T-helper 1 cell treated with Interleukin-12 subunit alpha and Interleukin-12 subunit beta and Interleukin-4 antibody, amounts not matched to agents 30 μg/mL and 1 μg/mL, for 36 hours (primary cell): Measurements from ENCODE around the gene ALPG.
"Not testable (repeated sequence)": the region's sequence is repeated elsewhere in the genome, so short reads cannot be mapped to it uniquely, and the experiment has no call there.

Source experiments
- H3K27ac Mint-ChIP-seq: one replicate; pipeline ENCODE4 v1.8.0; 2021; ENCODE audit warnings: mild to moderate bottlenecking, mixed read lengths
- H3K27me3 Mint-ChIP-seq: one replicate; pipeline ENCODE4 v1.8.0; 2021; ENCODE audit warnings: low read depth, mixed read lengths
- H3K36me3 Mint-ChIP-seq: one replicate; pipeline ENCODE4 v1.8.0; 2021; ENCODE audit warnings: low read depth, mixed read lengths
- H3K4me1 Mint-ChIP-seq: one replicate; pipeline ENCODE4 v1.8.0; 2021; ENCODE audit warnings: low read depth, mixed read lengths
- H3K4me3 Mint-ChIP-seq: one replicate; pipeline ENCODE4 v1.8.0; 2021; ENCODE audit warnings: mild to moderate bottlenecking, moderate library complexity, mixed read lengths
- H3K9me3 Mint-ChIP-seq: one replicate; pipeline ENCODE4 v1.8.0; 2021; ENCODE audit warnings: mixed read lengths

ALPG gene

GRCh38 chr2:232418056-232418455 lies 11.4 kb downstream of the ALPG start:
- peak overlapping the region; percentile 40 for H3K4me3 Mint-ChIP-seq
- peaks cover 2% of the 10 kb centered on the region for H3K36me3 Mint-ChIP-seq
- peaks cover 53% of the 10 kb centered on the region for H3K27me3 Mint-ChIP-seq
- H3K27ac Mint-ChIP-seq = no peak overlapping the region
- peaks cover 5% of the 10 kb centered on the region for H3K9me3 Mint-ChIP-seq
- peaks cover 5% of the 10 kb centered on the region for H3K4me1 Mint-ChIP-seq

DNA sequence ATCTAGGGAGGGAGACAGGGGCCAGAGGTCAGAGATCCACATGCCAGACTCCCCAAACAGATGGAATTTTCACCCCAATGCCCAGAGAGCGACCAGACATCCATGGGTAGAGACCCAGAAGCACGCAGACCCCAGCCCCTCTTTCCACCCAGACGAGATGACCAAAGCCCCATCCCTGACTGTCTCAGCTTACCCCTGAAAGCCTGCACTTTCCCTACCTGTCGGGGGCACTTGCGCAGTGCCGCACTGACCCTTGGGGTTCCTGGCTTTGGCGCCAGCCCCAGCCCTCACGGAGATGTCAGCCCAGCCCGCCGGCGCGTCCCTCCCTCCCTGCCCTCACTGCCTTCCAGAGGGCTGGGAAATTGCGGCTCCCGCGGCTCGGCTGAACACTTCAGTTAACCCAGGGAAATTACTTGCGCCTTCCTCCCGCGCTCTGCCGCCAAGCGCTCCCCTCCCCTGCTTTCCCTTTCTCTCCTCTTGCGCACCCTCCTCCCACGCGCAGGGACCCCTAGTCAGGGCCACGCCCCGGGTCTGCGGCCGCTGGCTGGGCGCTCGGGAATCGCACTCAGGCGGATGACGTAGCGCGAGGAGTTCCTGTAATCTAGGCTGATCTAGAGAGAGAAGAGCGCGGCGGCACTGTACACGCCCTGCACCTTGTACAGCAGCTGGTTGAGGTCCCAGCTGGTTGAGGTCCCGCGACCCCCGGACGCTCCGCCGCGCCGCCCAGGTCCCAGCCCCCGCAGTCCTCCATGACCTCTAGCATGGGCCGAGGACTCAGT lies 12.0 kb downstream of the ALPG start:
- H3K27ac Mint-ChIP-seq = no peak overlapping the region
- H3K4me3 Mint-ChIP-seq = peak overlapping the region; percentile 40
- H3K4me1 Mint-ChIP-seq = peaks cover 1% of the 10 kb centered on the region
- peaks cover 2% of the 10 kb centered on the region for H3K36me3 Mint-ChIP-seq
- peaks cover 5% of the 10 kb centered on the region for H3K9me3 Mint-ChIP-seq
- peaks cover 53% of the 10 kb centered on the region for H3K27me3 Mint-ChIP-seq

- H3K4me3 Mint-ChIP-seq = peak overlapping the region; percentile 4
Measured at GRCh38 chr2:232419245-232420072, 12.8 kb downstream of the ALPG start.

GRCh38 chr2:232420073-232420454 lies 13.4 kb downstream of the ALPG start:
- Mint-ChIP-seq H3K36me3 (peaks cover 2% of the 10 kb centered on the region), H3K9me3 (peaks cover 5% of the 10 kb centered on the region), H3K4me1 (peaks cover 1% of the 10 kb centered on the region), H3K27me3 (peaks cover 62% of the 10 kb centered on the region), H3K4me3 (no peak overlapping the region), H3K27ac (no peak overlapping the region)

More at GRCh38 chr2:232419245-232420072, 12.8 kb downstream of the ALPG start:
- Mint-ChIP-seq H3K27ac (no peak overlapping the region), H3K9me3 (peaks cover 5% of the 10 kb centered on the region), H3K27me3 (peaks cover 60% of the 10 kb centered on the region), H3K4me1 (peaks cover 1% of the 10 kb centered on the region), H3K36me3 (peaks cover 2% of the 10 kb centered on the region)

GRCh38 chr2:232420463-232421188 lies 14.0 kb downstream of the ALPG start:
- peaks cover 1% of the 10 kb centered on the region for H3K4me1 Mint-ChIP-seq
- H3K9me3 Mint-ChIP-seq = peaks cover 5% of the 10 kb centered on the region
- H3K36me3 Mint-ChIP-seq = peaks cover 2% of the 10 kb centered on the region
- peaks cover 68% of the 10 kb centered on the region for H3K27me3 Mint-ChIP-seq
- H3K4me3 Mint-ChIP-seq = no peak overlapping the region
- H3K27ac Mint-ChIP-seq = no peak overlapping the region

DNA sequence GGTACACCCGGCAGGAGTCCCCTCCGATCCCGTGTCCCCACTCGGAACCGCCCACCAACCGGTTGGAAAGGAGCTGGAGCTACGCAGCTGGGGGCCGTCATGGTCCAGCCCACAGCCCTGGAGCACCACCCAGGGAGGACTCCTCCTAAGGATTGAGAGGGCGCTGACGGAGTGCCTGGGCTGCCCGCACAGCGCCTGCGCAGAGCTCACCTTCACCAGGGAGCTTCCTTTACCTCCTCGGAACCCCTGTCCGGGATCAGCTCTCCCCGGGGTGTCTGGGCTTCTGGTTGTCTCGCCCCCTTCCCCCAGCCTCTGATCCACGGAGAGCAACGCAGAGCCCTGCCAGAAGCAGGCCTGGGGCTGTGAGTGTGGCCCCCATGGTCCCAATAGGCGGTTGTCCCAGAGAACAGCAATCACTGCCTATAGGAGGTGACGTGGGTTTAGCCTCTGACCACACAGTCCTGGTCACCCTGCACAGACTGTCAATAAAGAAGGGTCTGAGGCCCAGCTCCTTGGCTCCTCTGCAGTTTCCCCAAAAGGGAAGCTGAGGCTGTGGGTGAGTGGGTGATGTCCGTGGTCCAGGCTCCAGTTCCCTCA lies 14.6 kb downstream of the ALPG start:
- no peak overlapping the region for H3K27ac Mint-ChIP-seq
- H3K36me3 Mint-ChIP-seq = peaks cover 2% of the 10 kb centered on the region
- H3K27me3 Mint-ChIP-seq = peaks cover 72% of the 10 kb centered on the region
- H3K4me3 Mint-ChIP-seq = no peak overlapping the region
- H3K4me1 Mint-ChIP-seq = peaks cover 1% of the 10 kb centered on the region
- peaks cover 5% of the 10 kb centered on the region for H3K9me3 Mint-ChIP-seq

GRCh38 chr2:232422051-232422450 lies 15.4 kb downstream of the ALPG start:
- Mint-ChIP-seq H3K4me3 (peak overlapping the region; percentile 1), H3K4me1 (peaks cover 1% of the 10 kb centered on the region), H3K27me3 (peaks cover 72% of the 10 kb centered on the region), H3K27ac (no peak overlapping the region), H3K36me3 (peaks cover 2% of the 10 kb centered on the region), H3K9me3 (peaks cover 5% of the 10 kb centered on the region)

DNA sequence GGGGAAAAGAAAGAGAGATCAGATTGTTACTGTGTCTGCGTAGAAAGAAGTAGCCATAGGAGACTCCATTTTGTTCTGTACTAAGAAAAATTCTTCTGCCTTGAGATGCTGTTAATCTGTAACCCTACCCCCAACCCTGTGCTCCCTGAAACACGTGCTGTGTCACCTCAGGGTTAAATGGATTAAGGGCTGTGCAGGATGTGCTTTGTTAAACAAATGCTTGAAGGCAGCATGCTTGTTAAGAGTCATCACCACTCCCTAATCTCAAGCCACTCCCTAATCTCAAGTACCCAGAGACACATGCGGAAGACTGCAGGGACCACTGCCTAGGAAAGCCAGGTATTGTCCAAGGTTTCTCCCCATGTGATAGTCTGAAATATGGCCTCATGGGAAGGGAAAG lies 16.4 kb downstream of the ALPG start:
- H3K36me3 Mint-ChIP-seq, H3K4me1 Mint-ChIP-seq, H3K27ac Mint-ChIP-seq, H3K9me3 Mint-ChIP-seq, H3K4me3 Mint-ChIP-seq: not testable (repeated sequence)
- peaks cover 67% of the 10 kb centered on the region for H3K27me3 Mint-ChIP-seq

DNA sequence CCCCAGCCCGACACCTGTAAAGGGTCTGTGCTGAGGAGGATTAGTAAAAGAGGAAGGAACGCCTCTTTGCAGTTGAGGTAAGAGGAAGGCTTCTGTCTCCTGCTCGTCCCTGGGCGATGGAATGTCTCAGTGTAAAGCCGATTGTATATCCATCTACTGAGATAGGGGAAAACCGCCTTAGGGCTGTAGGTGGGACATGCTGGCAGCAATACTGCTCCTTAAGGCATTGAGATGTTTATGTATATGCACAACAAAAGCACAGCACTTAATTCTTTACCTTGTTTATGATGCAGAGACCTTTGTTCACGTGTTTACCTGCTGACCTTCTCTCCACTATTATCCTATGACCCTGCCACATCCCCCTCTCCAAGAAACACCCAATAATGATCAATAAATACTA lies 16.8 kb downstream of the ALPG start:
- peaks cover 63% of the 10 kb centered on the region for H3K27me3 Mint-ChIP-seq
- not testable (repeated sequence) for H3K9me3 Mint-ChIP-seq, H3K4me3 Mint-ChIP-seq, H3K36me3 Mint-ChIP-seq, H3K27ac Mint-ChIP-seq, H3K4me1 Mint-ChIP-seq

DNA sequence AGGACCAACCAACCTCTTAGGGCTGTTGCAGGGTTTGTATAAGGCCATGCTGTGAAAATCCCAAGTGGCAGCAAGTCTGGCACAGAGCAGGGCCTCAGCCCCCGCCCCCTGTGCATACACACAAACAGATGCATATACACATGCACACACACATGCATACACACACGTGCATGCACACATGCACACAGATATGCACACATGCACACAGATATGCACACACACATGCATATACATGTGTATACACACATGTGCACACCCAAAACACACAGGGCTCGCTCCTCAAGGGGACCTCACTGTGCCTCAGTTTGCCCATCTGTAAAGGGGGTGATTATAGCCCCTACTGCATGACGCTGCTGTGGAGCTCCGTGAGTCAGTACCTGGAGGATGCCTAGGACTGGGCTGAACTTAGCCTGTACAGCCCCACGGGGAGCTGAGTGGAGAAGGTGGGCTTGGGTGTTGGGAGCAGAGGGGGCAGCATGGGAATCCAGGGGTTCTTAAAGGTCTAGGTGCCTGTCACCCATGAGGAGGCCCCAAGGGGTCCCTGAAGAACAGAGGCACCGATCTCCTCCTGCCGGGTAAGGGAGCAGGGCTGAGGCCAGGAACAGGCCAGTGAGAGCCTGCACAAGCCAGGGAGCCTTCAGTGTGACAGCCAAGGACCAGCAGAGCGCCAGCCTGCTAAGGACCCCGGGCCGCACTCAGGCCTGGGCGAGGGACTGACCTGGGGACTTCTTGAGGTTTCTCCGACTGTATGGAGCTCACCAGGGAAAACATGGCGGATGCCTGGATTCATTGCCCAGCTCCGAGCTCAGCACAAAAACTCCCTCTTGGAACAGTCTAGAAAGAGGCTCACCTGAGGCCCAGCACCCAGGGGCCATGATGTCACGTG lies 25.3 kb downstream of the ALPG start:
- no peaks in the 10 kb centered on the region for H3K4me1 Mint-ChIP-seq

GRCh38 chr2:232432598-232433184 lies 26.0 kb downstream of the ALPG start:
- Mint-ChIP-seq H3K4me1 (no peaks in the 10 kb centered on the region), H3K27me3 (peaks cover 4% of the 10 kb centered on the region), H3K9me3 (no peaks in the 10 kb centered on the region), H3K36me3 (no peaks in the 10 kb centered on the region), H3K4me3 (no peak overlapping the region), H3K27ac (no peak overlapping the region)

More for the DNA sequence above, 25.3 kb downstream of the ALPG start:
- H3K27me3 Mint-ChIP-seq = peaks cover 4% of the 10 kb centered on the region
- H3K4me3 Mint-ChIP-seq = no peak overlapping the region
- no peaks in the 10 kb centered on the region for H3K9me3 Mint-ChIP-seq
- no peaks in the 10 kb centered on the region for H3K36me3 Mint-ChIP-seq
- H3K27ac Mint-ChIP-seq = no peak overlapping the region

- H3K27me3 Mint-ChIP-seq, H3K9me3 Mint-ChIP-seq, H3K27ac Mint-ChIP-seq, H3K4me1 Mint-ChIP-seq, H3K36me3 Mint-ChIP-seq, H3K4me3 Mint-ChIP-seq: not testable (repeated sequence)
Measured at GRCh38 chr2:232433622-232434021, 27.0 kb downstream of the ALPG start.

- H3K27ac Mint-ChIP-seq = no peak overlapping the region
- H3K4me3 Mint-ChIP-seq = no peak overlapping the region
- peaks cover 4% of the 10 kb centered on the region for H3K27me3 Mint-ChIP-seq
- H3K4me1 Mint-ChIP-seq = no peaks in the 10 kb centered on the region
- no peaks in the 10 kb centered on the region for H3K9me3 Mint-ChIP-seq
- H3K36me3 Mint-ChIP-seq = no peaks in the 10 kb centered on the region
Measured at GRCh38 chr2:232434091-232434490, 27.4 kb downstream of the ALPG start.
